Thyroid gland (tissue), 4 donors: Measurements from ENCODE around the gene FADS1.

Experiments
- POLR2A ChIP-seq, 2 donors: fragments of 450-650 bp; IDR thresholded peaks; one replicate each; pipeline ENCODE4 v1.6.1; 2017; ENCODE audit warnings: antibody characterized with exemption in 2 of 2, mild to moderate bottlenecking in 2 of 2, moderate library complexity in 1 of 2
- TF ChIP-seq, protein P1 (sequence below), 6 experiments: fragments of 200-600 bp in 3 of 6; fragments of 450-650 bp in 3 of 6; sonication (generic) in 3 of 6; IDR thresholded peaks; one replicate each; pipeline ENCODE4 v1.5.1; 2016 to 2019; ENCODE audit warnings: antibody characterized with exemption in 6 of 6, mild to moderate bottlenecking in 2 of 6, inconsistent platforms in 1 of 6, moderate library complexity in 1 of 6

DNA sequence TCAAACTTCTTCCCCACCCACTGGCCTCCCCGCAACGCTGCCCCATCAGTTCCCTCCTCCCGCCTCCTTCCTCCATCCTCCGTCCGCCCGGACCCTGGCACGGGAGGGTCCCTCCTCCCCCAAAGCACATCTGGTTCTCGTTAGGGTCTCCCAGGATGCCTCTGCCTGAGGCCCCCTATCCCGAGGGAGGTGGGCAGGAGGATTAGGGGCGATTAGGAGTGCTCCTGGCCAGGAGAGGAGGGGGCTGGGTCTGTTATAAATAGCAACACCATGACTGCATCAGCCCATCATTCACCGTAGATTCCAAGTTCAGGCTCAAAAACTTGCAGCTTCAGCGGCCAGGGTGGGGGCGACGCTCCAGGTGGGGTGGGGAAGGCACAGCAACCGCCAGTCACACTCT lies 54.0 kb downstream of the FADS1 start:
- TF ChIP-seq, protein P1, sequence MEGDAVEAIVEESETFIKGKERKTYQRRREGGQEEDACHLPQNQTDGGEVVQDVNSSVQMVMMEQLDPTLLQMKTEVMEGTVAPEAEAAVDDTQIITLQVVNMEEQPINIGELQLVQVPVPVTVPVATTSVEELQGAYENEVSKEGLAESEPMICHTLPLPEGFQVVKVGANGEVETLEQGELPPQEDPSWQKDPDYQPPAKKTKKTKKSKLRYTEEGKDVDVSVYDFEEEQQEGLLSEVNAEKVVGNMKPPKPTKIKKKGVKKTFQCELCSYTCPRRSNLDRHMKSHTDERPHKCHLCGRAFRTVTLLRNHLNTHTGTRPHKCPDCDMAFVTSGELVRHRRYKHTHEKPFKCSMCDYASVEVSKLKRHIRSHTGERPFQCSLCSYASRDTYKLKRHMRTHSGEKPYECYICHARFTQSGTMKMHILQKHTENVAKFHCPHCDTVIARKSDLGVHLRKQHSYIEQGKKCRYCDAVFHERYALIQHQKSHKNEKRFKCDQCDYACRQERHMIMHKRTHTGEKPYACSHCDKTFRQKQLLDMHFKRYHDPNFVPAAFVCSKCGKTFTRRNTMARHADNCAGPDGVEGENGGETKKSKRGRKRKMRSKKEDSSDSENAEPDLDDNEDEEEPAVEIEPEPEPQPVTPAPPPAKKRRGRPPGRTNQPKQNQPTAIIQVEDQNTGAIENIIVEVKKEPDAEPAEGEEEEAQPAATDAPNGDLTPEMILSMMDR (IDR thresholded peaks at IDR 0.05): no peak
- no peak for TF ChIP-seq POLR2A (IDR thresholded peaks at IDR 0.05)
